Limb (tissue), 2 donors: ENCODE data around the gene GALNT1.

ENCODE experiments used
- DNase-seq, 2 donors: peaks; one replicate each; pipeline ENCODE4 v3.0.0-alpha.2; 2016; ENCODE audit errors: extremely low spot score in 2 of 2

The GALNT1 gene

DNA sequence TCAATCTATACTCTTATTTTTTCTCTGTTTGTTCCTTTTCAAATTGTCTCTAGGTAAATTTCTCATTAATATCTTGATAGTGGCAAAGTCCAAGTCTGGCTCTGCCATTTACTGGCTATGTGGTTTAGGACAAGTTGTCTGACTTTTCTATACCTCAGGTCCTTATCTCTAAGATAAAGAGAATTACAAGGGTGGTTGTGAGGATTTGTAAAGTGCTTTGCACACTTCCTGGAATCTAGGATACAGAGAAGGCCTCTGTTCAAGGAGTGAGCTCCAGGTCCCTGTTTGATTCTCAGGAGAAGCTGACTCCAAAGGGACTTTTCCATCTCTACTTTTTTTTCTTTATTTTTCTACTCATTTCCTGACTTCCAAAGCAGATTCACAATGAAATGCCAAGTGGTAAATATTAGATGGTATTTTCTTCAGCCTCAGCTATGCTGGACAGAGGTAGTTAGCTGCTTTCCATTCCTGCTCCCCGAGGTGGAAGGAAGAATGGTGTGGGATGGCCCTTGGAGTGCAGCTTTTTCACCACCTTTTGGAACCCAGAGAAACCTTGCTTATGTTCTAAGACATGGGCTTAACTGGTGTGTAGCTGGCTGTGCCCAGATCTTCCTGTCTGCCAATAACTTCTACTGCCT lies 90.5 kb downstream of the GALNT1 start:
- DNase-seq = no peak

DNA sequence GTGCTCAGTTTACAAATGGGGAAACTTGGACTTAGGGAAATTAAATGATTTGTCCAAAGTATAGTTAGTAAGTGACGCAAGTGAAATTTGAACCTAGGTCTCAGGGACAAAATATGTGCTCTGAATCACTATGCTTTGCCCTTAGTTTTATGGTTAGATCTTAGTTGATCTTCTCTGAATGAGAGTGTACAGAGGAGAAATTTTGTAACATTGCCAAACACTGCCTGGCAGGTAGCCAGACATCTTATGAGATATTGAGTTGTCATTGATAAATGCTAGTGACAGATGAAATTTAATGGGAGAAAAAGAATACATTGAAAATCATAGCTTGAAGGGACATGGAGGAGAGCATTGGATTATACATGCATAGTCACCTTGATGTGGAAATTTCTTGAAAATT lies 91.4 kb downstream of the GALNT1 start:
- DNase-seq = no peak

DNA sequence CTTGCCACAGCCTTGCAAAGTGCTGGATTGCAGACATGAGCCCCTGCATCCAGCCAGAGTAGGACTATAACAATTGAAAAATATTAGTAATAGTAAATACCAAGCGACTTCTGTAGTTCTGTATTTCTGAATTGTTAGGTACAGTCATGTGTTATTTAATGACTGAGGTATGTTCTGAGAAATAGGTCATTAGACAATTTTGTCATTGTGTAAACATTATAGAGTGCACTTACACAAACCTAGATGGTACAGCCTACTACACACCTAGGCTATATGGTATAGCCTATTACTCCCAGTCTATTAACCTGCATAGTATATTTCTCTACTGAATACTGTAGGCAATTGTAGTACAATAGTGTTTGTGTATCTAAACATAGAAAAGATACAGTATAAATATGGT lies 92.1 kb downstream of the GALNT1 start:
- no peak for DNase-seq

DNA sequence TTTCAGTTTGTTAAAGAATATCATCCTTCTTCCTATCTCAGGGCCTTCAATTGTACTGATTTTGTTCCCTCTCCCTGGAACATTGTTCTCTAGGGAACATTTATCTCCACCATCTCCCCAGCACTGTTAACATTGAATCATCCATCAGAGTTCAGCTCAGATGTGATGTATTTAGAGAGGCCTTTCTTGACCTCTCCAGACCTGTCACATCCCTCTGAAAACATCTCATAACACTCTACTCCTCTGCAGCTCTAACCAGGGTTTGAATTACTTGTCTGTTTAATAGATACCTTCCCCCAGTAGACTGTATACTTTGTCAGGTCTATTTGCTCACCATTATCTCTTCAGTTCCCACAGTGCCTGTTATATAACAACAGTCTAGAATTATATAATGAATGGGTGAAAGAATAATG lies 98.6 kb downstream of the GALNT1 start:
- DNase-seq = no peak

DNA sequence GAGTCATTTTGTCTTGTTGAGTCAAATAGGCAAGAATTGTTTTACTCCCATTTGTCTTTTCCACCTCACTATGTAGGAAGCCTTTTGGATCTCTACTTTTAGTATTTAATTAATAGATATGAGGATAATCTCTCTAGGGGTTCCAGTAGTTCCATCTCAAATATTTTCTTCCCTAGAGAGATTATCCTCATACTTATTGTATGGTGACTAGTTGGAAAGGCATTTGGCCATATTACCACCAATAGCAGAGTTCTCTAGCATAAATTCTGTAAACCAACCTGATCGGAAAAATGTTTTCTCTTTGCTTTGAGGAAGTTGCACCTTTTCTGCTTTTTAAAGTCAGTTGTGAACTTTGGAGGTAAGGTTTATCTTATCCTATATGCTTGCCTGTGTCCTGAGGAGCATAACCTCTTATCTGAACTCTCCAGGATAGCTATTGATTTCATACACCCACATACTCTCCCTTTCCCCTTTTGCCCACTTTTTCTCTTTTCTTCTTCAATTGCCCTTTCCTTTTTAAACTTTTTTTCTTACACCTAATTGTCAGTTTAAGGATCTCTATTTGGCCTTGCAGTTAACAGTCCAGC lies 100.8 kb downstream of the GALNT1 start:
- no peak for DNase-seq

DNA sequence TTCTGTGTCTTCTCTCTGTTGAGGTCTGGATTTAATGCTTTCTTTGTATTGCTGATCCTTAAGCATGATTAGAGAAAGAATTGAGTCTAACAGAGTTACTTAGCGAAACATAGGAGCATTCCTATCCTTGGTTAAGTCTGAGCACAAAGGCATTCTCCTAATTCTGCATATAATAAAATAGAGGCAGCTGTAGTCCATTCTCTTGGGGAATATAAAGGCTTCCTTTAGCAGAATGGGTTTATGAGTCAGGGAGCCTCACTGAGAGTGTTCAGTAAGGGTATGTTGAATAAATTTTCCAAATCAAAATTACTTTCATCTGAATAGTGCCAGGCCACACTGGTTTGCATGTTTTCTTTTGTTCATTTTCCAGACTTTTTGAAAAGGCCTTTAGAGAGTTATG lies 101.5 kb downstream of the GALNT1 start:
- no peak for DNase-seq

DNA sequence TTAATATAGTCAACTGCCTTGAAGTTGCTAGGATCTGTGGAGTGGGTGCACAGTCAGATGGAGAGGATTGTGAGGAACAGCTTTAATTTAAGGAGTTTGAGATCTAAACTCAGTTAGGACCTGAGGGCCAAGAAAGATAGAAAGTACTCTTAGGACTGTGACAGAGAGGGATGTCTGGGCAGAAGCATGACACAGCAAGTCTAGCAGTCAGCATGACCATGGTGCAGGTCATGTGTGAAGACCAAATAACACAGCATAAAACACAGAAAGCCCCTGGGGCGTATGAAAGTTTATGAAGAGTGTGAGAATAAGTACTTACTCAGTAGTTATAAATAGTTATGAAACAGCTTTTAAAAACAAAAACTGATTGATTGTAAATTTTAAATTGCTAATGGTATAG lies 107.2 kb downstream of the GALNT1 start:
- no peak for DNase-seq

DNA sequence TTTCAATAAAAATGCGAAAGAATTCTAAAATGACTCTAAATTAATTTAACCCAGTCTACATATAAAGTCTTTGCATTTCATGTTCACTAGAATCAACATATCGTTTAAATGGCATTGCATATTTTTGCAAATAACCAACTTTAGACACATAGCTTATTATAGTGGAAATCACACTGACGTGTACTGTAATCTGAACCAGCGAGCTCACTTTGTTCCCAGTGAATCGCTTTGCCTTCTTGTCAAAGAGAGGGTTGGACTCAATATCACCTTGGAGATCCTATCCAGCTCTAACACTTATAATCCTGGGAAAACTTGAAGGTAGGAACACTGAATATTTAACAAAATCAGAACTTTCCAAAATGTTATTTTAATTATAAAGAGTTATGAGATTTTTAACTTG lies 108.2 kb downstream of the GALNT1 start:
- DNase-seq = no peak

DNA sequence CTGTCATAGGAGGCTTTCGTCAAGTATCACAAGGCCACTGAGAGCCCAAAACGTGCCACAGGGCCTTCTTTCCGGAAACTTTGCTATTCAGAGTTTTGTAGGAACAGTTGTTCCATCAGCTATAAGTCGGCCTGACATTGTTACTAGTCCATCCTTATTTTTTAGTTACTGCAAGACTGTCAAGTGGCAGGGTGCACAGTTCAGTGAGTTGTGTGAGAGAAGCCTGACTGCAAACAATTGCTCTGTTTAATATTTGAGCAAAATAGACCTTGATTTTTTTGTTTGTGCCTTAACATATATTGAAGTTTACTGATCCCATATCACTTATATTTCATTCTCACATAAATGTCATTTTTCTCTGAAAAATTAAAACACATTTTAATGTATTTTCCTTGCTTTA lies 110.1 kb downstream of the GALNT1 start:
- no peak for DNase-seq

DNA sequence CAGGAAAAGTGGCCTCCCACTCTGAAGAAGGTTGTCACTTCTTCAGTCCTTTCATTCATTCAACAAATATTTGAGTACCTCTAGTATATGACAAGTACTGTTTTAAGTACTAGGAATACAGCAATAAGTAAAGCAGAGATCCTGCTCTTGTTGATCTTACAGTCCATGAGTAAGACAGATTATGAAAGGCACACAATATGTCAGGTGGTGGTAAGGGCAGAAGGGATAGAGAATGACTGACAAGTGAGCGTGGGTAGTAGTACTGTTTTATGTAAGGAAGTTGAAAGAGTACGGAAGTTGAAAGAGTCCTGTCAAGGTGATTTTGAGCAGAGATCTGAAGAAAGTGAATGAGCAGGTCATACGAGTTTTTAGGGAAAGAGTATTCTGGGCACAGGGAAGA lies 111.3 kb downstream of the GALNT1 start:
- DNase-seq = no peak

DNA sequence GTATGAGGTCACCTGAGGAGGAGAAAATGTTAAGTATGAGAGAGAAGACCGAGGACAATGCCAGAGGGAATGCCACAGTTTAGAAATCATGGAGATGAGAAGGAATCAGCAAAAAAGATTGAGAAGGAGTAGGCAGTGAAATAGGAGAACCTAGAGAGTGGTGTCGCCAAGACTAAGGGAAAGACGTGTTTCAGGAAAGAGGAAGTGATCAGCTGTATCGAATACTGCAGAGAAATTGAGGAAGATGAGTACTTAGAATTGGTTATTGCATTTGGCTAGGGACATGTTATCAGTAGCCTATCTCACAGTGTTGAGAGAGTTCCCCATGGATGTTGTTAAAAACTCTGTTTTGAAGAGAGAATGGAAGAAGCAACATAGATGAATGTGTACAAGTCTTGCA lies 112.3 kb downstream of the GALNT1 start:
- no peak for DNase-seq

DNA sequence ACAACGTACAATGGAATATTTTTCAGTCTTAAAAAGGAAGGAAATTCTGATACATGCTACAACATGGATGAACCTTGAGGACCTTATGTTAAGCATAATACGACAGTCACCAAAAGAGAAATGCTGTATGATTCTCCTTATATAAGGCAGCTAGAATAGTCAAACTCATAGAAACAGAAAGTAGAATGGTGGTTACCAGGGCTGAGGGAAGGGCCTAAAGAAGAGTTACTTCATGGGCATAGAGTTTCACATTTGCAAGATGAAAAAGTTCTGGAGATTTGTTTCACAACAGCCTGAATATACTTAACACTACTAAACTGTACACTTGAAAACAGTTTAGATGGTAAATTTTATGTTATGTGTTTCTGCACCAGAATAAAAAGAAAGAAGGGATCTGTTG lies 113.3 kb downstream of the GALNT1 start:
- DNase-seq = no peak

DNA sequence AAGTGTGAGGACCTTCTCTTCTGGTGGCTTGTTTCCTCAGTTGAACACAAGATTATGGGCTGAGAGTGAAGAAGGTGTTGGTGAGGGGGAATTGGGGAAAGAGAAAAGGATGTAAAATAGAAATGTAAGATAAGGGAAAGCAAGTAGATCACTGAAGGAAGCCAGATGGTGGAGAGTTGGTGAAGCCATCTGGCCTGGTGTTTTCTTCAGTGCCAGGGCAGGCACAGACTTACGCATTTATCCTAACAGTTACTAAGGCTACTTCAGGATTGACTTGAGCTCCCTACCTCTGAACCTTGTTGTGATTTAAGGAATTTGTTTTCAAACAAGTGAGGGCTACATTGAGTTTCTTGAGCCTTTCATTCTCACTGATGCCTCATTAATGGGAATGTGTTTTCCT lies 113.8 kb downstream of the GALNT1 start:
- no peak for DNase-seq

DNA sequence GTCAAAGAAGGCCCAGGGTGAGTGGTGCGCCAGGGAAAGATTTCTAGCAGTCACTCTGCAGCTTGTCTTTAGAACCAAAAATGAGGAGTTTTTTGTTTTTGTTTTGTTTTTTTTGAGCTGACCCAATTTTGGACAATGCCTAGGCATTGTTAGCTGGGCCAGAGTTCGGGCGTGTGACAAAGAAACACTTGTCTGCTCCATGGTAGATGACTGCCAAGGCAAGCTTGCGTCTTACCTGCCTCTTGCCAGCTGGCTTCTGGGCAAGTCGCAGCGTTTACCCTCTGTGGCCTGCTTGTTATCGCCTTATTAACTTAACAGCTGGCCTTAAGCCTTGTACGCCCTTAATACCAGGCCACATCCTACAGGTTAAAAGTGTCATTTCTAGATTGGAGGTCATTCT lies 114.3 kb downstream of the GALNT1 start:
- DNase-seq = no peak

DNA sequence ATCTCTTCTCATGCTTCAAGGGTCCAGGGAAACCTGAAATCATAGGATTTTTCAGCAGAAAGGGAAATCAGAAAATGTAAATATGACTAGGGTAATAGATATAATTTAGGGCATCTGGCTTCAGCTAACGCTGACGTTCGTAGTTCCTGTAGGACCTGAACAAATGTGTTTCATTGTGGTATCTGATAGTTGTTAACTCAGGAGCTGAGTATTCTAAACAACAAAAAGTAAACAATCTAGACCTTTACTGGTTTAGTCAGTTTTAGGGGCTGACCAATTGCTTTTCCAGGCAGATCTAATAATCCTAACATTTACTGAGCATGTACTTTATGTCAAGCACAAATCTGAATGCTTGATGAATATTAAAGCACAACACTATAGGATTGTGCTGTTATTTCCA lies 114.8 kb downstream of the GALNT1 start:
- DNase-seq = no peak

DNA sequence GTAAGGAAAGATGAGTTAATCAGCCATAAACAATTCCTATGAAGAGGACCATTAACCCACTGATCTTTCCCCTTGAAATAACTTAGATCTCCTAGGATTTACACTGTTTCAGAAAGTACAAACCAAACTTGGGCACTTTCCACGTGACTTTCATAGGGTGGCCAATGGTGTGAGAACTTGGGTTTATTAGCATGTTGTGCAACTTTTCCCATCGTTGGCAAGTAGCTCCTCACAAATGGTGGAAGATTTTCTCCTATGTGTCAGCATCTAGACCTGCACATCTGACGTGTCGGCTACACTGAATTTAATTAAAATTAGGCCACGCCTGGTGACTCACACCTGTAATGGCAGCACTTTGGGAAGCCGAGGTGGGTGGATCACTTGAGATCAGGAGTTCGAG lies 116.3 kb downstream of the GALNT1 start:
- DNase-seq = no peak

DNA sequence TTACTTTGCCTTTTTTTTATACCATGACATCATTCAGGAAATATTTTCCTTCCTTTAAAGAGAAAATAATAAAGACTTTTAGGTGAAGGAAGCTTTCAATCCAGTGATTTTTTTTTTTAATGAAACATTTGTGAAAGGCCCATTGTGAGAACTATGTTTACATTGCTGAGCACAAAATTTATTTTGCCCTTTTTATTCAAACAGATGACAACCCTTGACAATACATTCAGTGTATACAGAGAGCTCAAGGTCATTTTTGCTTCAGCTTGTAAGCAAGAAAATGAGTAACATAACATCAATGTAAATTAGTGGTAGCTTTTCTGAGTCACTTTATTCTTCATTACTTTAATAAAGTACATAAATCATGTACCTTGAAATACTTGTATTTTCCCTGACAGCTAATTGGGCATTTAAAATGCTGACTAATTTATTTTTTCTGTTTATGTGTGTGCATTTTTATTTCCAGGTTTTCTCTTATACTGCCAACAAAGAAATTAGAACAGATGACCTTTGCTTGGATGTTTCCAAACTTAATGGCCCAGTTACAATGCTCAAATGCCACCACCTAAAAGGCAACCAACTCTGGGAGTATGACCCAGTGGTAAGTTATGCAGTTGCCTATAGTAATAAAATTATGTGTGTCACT lies 121.6 kb downstream of the GALNT1 start:
- DNase-seq = no peak

DNA sequence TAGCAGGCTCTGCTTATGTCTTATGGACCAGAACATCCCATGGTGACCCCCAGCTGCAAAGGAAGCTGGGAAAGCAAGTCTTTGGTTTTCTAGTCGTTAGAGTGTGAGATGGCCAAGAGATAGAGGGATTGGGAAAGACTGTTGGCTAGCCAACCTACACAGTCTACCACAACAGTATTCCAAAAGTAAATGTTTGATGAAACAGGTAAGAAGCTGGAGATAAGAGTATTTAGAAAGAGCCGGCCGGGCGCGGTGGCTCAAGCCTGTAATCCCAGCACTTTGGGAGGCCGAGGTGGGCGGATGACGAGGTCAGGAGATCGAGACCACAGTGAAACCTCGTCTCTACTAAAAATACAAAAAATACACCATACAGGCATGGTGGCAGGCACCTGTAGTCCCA lies 124.4 kb downstream of the GALNT1 start:
- no peak for DNase-seq

DNA sequence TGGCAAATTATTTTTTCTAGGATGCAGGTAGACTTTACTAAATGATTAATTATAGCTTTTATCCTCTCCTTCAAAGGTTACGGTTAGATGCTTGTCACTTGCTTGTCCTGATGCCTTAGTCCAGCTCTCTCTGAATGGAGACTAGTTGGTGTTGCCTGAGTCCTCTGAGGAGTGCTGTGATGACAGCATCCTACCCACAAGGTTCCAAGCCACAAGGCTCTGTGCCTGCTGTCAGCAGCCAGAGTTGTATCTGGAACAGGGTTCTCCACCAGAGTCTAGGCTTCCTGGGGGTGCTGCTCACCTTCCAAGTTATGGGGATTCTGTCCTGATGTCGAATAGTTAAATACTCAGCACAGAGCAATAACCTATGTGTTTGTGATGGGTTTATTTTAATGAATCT lies 125.7 kb downstream of the GALNT1 start:
- no peak for DNase-seq

DNA sequence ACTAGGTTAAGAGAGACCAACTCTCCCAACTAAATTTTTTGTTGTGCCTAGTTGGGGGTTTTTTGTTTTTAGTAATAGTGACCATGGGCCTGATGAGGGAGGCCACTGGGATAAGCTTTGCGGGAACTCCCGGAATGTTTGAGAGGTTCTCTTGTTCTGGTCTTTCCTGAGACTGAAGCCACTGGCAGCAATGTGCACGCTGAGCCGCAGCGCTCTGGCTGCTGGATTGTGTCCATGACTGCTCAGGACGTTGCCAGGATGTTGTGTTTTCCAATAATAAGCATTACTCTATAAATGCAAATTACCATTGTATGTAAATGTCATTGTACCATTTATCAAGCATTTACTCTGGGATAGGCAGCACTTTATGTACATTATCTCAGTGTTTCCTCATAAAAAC lies 126.1 kb downstream of the GALNT1 start:
- DNase-seq = no peak

DNA sequence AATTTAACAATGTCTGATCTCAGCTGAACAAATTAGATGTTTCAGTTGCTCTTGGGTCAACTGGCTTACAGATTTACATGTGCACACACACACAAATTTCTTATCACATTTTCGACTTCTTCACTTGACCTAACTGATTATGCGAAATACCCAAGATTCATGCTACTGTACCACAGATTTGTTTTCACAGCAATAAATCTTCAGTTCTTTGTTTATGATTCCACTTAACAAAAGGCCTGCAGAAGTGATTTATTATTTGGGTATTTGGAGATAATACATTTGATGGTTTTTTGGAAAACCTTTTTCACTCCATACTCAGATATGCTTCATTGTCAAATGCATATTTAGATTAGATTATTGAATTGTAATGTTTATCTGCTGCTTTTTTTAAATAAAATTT lies 129.0 kb downstream of the GALNT1 start:
- no peak for DNase-seq

DNA sequence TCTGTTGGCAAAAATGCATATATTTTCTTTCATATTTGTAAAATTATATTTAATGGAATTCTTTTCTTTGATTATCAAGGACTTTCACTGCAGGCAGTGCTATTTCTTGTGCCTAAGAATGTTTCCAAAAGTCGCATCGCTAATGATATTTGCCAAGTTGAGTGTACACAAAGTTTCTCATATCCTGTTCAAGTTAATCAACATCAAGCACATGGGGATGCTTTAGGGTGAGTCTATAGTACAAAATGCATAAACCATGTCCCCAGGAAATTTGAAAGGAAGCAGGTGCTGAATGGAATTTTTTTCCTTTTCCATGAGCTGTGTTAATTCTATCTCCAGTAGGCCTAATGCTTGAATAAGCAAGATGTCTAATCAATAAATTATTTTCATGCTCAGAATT lies 129.7 kb downstream of the GALNT1 start:
- DNase-seq = no peak

DNA sequence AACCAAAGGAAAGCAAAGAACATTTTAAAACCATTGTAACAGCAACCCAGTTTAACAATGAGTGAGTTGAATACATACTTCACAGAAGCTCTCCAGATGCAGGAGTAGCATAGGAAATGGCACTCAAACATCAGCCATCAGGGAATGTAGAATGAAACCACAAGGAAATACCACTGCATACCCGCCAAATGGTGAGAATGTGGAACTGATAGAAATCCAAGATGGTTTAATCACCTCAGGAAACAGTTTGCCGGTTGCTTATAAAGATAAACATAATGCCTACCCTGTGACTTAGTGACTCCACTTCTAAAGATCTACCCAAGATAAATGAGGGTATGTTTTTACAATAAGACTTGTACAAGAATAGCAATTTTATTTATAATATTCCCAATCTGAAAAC lies 132.0 kb downstream of the GALNT1 start:
- DNase-seq = no peak
